SK-MEL-5 (cell line): Measurements from ENCODE around the gene HOXA10. TPM values are rescaled to one million over a fixed set of nuclear protein-coding genes. Genes with fewer than 3 reads are reported as not detected.
A peak's percentile ranks its signal among the peaks of the same experiment; 100 is the strongest.

Source experiments
- DNase-seq: peaks from one replicate; pipeline ENCODE4 v3.0.0-alpha.2; 2016; ENCODE audit warnings: low read depth, low spot score
- in situ Hi-C: cut with HindIII; loops from 2 replicates; pipeline ENCODE4 v1.10.0; 2016; ENCODE audit warnings: low sequenced_read_pairs, high pct_unique_total_duplicates, low pct_unique_long_range_greater_than_20kb
- total RNA-seq: library from RNA; depleted of rRNA; stranded (reverse); fragments of >200 nt; shearing (Covaris generic); gene quantifications from 2 replicates; pipeline ENCODE4 v1.2.3, GENCODE V29; 2014

HOXA10 gene
- total RNA-seq, 1 experiment from 2014 or later, result not detected

DNA sequence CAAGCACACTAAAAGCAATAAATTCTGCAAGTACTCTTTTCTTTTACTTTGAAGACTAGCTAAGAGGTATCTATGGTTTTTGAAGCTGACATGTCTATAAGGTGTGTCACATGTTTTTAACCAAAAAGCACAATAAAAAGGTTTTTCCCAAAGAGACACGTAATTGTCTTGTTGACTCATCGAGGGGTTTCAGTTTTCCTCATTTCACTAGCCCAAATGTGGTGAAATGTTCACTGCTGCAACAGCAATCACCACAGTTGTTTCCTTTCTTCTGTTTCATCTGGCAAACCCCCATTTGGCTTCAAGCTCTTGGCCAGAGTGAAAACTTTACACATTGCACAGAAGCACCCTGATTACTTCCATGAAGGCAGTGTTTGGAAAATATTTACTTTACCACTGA, 39.7 kb downstream of the HOXA10 start:
- in situ Hi-C loops, result no loop called here
- peak; percentile 43 for DNase-seq

DNA sequence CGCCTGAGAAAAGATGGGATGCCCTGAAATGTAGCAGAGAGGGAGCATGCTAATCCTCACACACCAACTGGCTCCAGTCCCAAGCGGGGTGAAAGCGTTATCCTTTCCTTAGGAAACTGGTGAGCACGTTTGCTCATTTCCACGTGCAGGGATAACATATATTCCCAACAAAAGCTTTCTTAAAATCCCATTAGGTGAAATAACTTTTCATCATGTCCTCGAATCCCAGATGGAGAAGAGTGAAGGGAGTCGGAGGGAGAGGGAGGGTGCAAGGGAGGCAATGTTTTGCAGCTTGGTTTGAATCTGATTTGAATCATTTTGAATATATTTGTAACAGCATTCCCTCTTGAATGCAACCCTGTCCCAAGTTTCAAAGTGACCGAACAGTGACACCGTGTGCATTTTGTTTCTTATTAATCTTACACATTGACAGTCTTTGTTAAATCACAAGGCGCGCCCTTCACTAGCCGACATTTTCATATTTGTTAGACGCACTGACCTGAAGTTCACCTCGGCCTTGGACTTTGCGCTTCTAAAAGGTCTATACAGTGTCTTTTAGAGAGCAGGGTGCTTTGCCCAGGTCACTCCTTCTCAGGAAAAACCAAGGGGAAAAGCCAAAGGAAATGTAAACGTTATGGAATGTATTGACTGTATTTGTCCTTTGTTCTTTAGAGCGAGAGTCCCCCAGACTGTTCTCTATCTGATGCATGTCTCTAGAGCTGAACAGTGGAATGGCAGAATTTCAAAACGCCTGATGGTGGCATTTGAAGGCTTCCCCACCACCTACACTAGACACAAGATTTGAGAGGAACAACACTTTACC, 40.5 kb downstream of the HOXA10 start:
- in situ Hi-C loops, result no loop called here
- DNase-seq, result peak; percentile 37

DNA sequence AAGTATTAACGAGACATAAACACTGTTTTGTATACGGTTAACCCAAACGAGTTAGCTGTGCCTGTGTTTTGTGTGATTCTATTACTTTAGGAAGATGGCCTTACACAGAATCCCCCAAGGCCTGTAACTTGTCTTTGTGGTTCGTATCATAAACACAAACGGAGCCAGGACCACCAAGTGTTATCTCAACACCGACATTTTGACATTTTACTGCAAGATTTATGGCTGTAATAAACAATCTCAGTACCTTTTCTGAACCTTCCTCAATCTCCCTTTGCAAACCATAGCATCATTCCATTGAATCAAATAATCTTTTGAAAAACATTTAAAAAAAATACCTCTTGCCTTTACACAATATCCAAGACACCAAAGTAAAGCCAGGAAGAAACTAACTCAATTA, 41.1 kb downstream of the HOXA10 start:
- in situ Hi-C loops, result no loop called here
- DNase-seq, result no peak

DNA sequence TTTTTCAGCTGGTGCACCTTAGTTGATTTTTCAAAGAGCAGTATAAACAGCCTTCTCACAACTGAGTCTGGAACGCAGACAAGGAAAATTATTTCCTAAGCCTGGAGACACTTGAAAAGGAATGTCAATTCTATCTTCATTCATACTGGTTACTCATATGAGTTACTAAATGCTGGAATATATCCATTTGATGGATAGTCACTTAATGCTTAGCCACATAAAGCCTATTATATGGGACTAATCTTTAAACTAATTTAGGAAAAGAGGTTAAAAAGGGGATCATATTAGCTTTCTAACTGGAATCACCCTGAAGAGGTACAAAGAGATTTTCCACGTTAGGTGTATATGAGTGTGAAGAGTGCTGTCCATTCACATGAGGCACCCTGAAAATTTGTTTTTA, 41.9 kb downstream of the HOXA10 start:
- DNase-seq, result no peak
- in situ Hi-C loops, result no loop called here

DNA sequence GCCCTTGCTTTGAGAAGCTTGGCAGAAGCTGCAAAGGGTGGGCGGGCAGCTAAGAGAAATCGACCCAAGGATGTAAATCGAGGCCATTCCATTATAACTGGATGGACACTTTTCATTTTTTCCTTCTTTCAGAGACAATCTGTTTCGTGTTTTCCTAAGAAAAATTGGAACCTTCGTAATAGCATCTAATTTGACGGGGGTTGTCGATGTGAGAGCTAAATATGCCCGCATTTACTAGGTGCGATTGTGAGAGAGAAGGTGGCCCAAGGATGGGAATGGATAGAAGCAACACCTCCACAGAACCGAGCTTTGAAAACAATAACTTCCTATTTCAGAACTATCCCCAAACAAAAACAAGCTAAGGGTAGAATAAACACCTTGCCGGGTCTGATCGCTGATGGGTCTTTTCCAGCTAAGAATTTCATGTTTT, 42.7 kb downstream of the HOXA10 start:
- no peak for DNase-seq
- in situ Hi-C loops, result no loop called here

DNA sequence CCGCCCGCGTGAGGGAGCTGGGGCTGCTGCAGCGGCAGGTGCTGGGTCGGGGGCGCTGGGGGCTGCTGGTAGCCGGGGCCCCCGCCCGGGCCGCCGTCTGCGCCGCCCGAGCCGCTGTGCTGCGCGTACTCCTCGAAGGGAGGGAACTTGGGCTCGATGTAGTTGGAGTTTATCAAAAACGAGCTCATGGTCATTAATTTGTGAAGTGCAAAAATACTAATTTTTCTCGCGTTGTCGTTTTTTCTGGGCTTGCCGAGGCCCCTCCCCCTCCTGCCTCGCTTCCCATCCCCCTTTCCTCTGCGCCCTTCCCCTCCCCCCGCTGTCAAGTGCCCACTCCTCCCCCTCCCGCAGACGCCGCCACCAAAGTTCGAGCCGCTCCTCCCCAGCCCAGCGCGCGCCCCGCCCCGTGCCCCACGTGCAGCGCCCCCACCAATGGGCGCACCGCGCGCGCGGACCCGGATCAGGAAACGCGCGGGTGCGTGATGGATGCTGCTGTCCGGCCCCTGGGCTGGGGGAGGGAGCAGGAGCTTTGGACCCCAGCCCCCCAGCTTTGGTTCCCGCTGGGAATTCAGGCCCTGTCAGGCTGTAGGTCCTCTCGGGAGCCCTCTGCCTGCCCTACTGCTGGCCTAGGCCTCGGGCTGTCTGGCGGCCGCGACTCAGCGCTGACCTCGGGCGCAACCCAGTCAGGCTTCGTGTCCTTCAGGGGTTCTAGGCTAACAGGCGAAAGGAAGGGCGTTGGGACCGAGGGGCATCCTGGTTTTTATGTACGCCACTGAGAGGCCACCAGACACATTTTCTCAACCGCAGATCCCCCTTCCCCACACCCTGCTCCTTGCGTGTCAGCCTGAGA, 43.4 kb downstream of the HOXA10 start, which contains the start of gene HOXA4:
Gene HOXA4, minus strand, starts transcription at position 218 of the 850 bp plus-strand sequence. Its CDS starts 24 bp downstream, at position 194.
- peak; percentile 77 for DNase-seq
- in situ Hi-C loops, result no loop called here

DNA sequence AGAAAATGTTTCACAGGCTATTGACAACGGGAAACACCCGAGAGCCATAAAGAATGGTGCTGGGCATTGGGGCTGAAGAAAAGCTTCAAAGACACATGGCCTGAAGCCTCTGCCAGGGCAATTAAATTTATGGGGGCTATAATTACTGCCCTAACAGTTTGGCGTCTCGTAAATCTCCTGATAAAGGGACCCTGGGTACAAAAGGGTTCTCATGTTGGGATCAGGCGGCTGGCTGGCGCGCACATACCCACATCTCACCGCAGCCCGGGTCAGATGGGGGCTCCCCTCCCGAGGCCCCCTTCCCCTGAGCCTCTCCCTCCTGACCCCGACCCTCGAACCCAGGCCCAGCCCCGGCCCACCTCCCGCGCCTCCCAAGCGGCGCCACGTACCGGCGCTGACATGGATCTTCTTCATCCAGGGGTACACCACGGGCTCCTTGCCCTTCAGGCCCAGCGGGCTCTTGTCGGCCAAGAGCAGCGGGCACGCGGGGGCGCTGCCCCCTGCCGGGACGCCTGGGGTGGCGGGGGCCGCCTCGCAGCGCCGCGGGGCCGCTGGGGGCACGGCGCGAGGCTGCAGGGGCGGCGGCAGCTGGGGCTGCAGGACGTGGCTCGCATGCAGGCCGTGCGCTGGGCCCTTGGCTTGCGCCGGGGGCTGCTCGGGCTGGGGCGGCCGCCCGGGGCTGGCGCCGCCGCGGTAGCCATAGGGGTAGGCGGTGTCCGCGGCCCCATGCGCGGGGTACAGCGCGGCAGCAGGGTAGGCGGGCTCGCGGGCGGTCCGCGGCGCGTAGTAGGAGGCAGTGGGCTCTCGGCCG, 44.2 kb downstream of the HOXA10 start:
- DNase-seq, result peak; percentile 24
- in situ Hi-C loops, result loop anchor here (10.0 kb wide), 1 partner anchor 275 kb away; no protein-coding TSS in a partner anchor

DNA sequence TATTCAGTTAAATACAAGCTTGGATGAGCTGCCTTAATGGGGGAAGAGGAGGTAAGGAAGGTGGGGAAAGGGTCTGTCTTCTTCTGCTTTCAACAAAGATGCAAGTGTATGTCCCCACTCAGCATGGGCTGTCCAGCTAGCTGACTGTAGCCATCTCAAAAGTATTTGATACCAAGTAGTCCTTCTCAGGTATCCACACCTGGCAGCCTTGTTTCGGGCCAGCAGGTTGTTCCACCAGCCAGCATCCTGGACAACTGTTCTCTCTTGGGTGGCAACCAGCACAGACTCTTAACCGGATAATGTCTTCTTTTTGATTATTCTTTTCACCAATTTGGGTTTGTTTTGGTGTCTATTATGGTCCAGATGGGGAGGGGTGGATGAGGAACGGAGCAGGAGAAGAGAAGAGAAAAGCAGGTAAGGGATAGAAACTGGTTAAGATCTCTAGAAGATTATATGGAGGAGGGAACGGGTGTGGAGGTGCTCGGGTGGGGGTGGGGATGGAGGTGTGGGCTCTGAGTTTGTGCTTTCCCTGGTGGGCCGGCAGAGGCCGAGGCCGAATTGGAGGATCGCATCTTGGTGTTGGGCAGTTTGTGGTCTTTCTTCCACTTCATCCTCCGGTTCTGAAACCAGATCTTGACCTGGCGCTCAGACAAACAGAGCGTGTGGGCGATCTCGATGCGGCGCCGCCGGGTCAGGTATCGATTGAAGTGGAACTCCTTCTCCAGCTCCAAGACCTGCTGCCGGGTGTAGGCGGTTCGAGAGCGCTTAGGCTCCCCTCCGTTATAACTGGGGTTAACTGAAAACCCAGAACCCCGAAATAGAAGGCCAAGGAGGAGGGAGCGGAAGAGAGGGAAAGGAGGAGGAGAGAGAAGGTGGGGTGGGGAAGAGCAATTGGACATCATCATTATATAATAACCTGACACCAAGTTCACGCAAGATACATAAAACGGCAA, 45.1 kb downstream of the HOXA10 start:
- DNase-seq, result no peak
- in situ Hi-C loops, result loop anchor here (10.0 kb wide), 1 partner anchor 274 kb away; no protein-coding TSS in a partner anchor

DNA sequence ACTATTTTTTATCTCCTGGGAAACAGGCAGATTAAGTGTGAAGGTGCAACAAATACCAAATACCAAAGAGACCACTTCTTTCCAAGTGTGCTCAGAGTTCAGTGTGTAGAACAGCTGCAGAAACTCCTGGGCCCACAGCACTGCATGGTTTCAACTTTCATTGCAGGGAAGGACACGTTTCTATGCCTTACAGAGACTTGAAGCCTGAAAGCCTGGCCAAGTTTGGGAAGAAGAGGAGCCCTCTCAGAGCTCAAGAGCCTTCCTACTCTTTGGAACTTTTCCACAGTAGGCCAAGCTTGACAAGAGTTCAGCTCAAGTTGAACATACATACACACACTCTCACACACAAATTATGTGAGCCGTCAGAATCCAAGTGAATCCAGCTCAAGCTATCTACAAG, 46.1 kb downstream of the HOXA10 start:
- in situ Hi-C loops, result loop anchor here (10.0 kb wide), 1 partner anchor 273 kb away; no protein-coding TSS in a partner anchor
- DNase-seq, result no peak

DNA sequence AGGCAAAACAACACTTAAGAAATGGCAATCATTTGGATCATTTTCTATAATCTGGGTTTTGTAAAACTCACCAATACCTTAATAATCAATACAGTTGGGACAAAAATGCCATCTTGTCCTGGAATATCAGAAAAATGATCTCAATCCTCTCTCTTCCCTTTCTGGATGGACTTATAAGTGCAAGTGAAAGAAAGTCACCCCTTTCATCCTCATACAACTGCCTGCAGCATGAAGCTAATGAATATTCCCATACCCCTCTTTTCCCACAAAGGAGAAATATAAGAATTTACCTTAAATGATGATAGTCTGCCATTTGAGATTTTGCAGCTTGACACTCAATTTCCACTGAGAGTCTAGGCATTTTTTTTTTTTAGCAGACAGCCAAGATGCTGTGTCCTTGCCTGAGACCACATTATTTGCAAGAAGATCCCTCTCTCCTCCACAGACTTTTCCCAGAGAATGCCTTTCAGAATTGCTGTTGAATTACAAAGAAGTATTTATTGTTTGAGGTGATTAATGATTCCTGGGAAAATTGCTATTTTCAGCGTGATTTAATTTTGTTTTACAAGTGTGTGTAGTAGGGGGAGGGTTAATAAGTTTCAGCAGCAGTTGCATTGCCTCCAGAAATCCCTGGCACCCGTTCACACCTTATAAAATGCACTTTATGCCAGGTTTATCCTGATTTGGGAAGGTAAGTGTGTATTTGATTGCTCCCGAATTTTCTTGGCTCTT, 47.4 kb downstream of the HOXA10 start:
- no peak for DNase-seq
- in situ Hi-C loops, result loop anchor here (10.0 kb wide), 1 partner anchor 272 kb away; no protein-coding TSS in a partner anchor

DNA sequence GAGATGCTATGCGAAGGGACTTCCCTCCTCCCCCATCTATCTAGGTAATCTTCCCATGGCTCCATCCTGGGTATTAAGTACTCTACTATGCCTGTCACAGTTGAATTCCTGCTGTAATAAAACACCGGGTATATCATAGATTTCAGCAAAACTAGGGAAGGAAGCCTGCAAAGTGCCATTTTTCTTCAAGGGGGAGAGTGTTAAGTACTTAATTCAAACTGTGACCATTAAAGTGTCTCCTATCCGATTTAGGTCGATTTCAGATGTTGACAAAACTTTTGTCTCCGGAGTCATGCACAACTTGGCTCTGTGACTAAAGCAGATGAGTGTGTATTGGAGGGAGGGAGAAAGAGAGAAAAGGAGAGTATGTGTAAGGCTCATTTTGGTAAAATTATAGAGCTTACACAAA, 48.1 kb downstream of the HOXA10 start:
- DNase-seq, result no peak
- in situ Hi-C loops, result loop anchor here (10.0 kb wide), 1 partner anchor 271 kb away; no protein-coding TSS in a partner anchor

DNA sequence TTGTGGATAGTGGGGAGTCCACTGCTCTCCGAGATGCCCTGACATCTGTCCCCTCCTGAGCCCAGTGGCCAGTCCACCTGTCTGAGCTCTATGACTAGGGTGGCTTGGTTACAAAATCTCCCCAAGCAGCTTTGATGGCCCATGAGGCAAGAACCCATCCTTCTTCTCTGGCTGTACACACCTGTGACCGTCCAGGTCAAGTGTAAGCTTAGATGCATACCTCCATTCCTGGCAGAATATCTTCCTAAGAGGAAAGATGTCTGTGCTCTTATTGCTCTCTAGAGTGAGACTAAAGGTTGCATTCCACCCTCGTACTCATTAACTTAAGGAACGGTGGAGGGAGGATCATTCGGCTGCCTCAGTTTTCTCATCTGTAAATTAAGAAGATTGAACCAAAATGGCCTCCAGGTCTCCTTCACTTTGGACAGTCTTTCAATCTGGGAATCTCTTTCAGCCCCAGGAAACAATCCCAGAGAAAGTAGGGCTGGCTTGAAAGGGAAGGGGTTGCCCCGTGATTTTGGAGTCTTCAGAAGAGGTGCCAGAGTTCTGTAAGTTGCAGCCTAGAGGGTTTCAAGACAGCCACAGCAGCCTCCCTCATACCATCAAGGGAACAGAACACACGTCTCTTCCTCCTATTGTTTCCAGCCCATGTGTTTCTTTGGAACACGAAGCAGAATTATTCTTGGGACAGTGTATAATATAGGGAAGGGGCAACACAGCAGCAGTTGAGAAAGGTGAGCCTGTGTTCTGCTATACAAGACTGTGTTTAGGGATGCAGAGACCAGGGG, 49.0 kb downstream of the HOXA10 start:
- in situ Hi-C loops, result loop anchor here (10.0 kb wide), 1 partner anchor 270 kb away; no protein-coding TSS in a partner anchor
- no peak for DNase-seq

DNA sequence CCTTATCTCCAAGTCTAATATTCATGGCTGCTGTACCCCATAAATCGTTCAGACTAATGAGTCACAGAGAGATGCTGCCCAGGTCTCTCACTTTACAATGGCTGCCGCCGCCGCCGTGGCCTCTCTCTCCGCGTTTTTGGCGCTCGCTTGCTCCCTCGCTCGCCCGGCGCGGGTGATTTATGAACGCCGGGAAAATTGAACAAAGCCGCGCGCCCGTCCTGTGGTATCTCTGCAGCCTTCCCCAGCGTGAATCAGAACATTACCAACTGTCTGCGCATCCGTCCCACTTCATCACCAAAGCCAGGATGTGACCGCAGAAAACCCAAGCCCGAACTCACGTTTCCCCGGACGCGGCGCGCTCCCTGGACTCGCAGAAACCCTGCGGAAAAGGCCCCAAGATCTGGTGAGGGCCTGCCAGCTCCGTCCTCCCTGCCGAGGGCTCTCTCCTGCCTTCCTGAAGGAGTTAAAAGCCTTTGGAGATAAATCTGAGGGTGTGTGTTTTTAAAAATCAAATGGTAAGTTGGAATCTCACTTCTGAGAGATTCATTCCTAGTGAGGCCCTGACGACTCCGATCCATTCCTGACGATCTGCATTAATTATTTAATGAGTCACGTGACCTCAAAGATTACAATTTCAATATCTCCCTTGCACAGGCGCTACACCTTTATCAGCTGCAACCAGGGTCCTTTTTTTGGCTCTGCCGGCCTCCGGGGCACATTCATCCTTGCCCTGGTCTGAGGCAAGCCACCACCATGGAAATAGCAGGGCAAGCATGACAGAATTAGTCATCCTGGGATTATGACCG, 49.8 kb downstream of the HOXA10 start:
- in situ Hi-C loops, result loop anchor here (10.0 kb wide), 1 partner anchor 269 kb away; no protein-coding TSS in a partner anchor
- DNase-seq, result no peak

DNA sequence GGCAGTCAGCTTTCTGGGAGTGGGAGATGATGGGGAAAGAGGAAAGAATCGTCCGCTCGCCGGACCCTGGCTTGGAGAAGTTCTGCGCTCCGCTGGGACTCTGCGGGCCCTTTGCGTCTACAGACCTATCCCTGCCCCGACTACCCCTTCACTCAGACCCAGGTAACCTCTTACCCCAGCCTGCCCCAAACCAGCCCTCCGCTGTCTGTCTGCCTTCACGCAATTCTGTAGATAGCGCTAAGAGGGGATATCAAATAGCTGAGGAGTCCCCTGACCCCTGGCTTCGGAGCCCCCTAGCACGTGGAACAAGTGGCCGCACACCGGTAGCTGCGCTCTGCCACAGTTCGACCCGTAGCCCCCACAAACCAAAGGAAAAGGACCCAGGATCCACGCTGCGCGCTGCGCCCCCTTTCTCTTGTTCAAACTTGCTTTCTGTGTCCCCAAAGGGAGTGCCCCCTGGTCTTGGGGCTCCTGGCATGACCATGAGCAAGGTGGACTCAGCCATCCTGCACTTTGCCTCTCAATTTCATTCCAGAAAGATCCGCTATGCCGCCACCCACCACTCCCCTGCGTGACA, 50.6 kb downstream of the HOXA10 start:
- in situ Hi-C loops, result loop anchor here (10.0 kb wide), 1 partner anchor 269 kb away; no protein-coding TSS in a partner anchor
- DNase-seq, result no peak
